IMR-90 (cell line): ENCODE results near the gene NDEL1. TPM values are rescaled to one million over a fixed set of nuclear protein-coding genes. Genes with fewer than 3 reads are reported as not detected.
"Not testable (repeated sequence)": the region's sequence is repeated elsewhere in the genome, so short reads cannot be mapped to it uniquely, and the experiment has no call there.

ENCODE experiments used
- ATAC-seq: fragments of 200-7000 bp; cut with Tn5 transposase; 2 replicates; pipeline ENCODE4 v1.9.1; 2020; ENCODE audit warnings: low read depth, mild to moderate bottlenecking, moderate library complexity
- BruUV-seq: library from RNA; stranded (reverse); fragments of 400-500 nt; replicated peaks from 2 replicates; lab custom pipeline; 2021; lab: Mats Ljungman, UMichigan
- CTCF ChIA-PET: fragments of 300-600 bp; formaldehyde crosslinking; extraction: SDS; loops from one replicate; lab custom pipeline; 2021; ENCODE audit warnings: antibody characterized with exemption; lab: Yijun Ruan, JAX
- POLR2A ChIA-PET: fragments of 300-600 bp; sonication (Branson Sonifier 250); formaldehyde crosslinking; loops from one replicate; lab custom pipeline; 2022; ENCODE audit warnings: antibody characterized with exemption; ENCODE audit not compliant: unreplicated experiment; lab: Charles Lee
- DNase-seq: peaks from one replicate; pipeline ENCODE4 v3.0.0; 2013
- H2AFZ ChIP-seq: replicated peaks from 2 replicates; pipeline ENCODE3; 2013; ENCODE audit warnings: low read length, mild to moderate bottlenecking; ENCODE audit not compliant: poor library complexity
- H2AK5ac ChIP-seq: 2 replicates; pipeline ENCODE4 v1.6.1; 2013; ENCODE audit warnings: low read depth, low read length, inconsistent platforms
- H2AK9ac ChIP-seq: replicated peaks from 2 replicates; pipeline ENCODE3; 2013; ENCODE audit warnings: mild to moderate bottlenecking, low read depth, low read length, moderate library complexity; ENCODE audit not compliant: poor library complexity
- H2BK120ac ChIP-seq: 2 replicates; pipeline ENCODE4 v1.6.1; 2013; ENCODE audit warnings: low read depth, low read length, inconsistent platforms
- H2BK15ac ChIP-seq: 3 replicates; pipeline ENCODE4 v1.6.1; 2013; ENCODE audit warnings: low read depth, low read length, inconsistent platforms
- H2BK20ac ChIP-seq: 2 replicates; pipeline ENCODE4 v1.6.1; 2013; ENCODE audit warnings: low read depth, mild to moderate bottlenecking, inconsistent platforms, low read length, moderate library complexity
- H2BK5ac ChIP-seq: 2 replicates; pipeline ENCODE4 v1.6.1; 2013; ENCODE audit warnings: mild to moderate bottlenecking, low read depth, low read length, inconsistent platforms; ENCODE audit not compliant: poor library complexity, severe bottlenecking
- H3K14ac ChIP-seq: replicated peaks from 2 replicates; pipeline ENCODE4 v1.6.1; 2013; ENCODE audit warnings: low read depth, low read length, inconsistent platforms
- H3K18ac ChIP-seq: 2 replicates; pipeline ENCODE4 v1.6.1; 2013; ENCODE audit warnings: low read depth, low read length, control low read depth
- H3K23ac ChIP-seq: 2 replicates; pipeline ENCODE4 v1.6.1; 2013; ENCODE audit warnings: low read depth, low read length, inconsistent platforms
- H3K27ac ChIP-seq: 2 replicates; pipeline ENCODE4 v1.5.1; 2013; ENCODE audit warnings: mild to moderate bottlenecking, control low read depth, low read length; ENCODE audit not compliant: insufficient read depth
- H3K27me3 ChIP-seq: 2 replicates; pipeline ENCODE4 v1.6.1; 2013; ENCODE audit warnings: low read length; ENCODE audit not compliant: control insufficient read depth, insufficient read depth
- H3K36me3 ChIP-seq: 2 replicates; pipeline ENCODE4 v1.6.1; 2013; ENCODE audit warnings: low read length, mixed read lengths; ENCODE audit not compliant: control insufficient read depth, insufficient read depth
- H3K4ac ChIP-seq: 2 replicates; pipeline ENCODE4 v1.6.1; 2013; ENCODE audit warnings: low read depth, low read length, inconsistent platforms
- H3K4me1 ChIP-seq: 2 replicates; pipeline ENCODE4 v1.6.1; 2013; ENCODE audit warnings: low read length, mixed read lengths; ENCODE audit not compliant: control insufficient read depth, insufficient read depth
- H3K4me2 ChIP-seq: 2 replicates; pipeline ENCODE4 v1.6.1; 2013; ENCODE audit warnings: low read depth, mild to moderate bottlenecking, control low read depth, low read length, moderate library complexity
- H3K4me3 ChIP-seq: 2 replicates; pipeline ENCODE4 v1.5.1; 2013; ENCODE audit warnings: low read depth, mild to moderate bottlenecking, control low read depth, low read length, moderate library complexity; ENCODE audit not compliant: insufficient read depth
- H3K56ac ChIP-seq: 2 replicates; pipeline ENCODE4 v1.6.1; 2013; ENCODE audit warnings: low read length, inconsistent platforms; ENCODE audit not compliant: insufficient read depth; ENCODE audit errors: extremely low read depth
- H3K79me1 ChIP-seq, 2 experiments: 2 replicates each; pipeline ENCODE4 v1.6.1; 2013; ENCODE audit warnings: low read length in 2 of 2, inconsistent platforms in 1 of 2, low read depth in 1 of 2
- H3K9ac ChIP-seq: 2 replicates; pipeline ENCODE4 v1.6.1; 2013; ENCODE audit warnings: low read depth, low read length, control low read depth
- H3K9me1 ChIP-seq: 2 replicates; pipeline ENCODE4 v1.6.1; 2013; ENCODE audit warnings: low read length, inconsistent platforms; ENCODE audit not compliant: insufficient read depth
- H3K9me3 ChIP-seq: 2 replicates; pipeline ENCODE4 v1.6.1; 2013; ENCODE audit warnings: low read length; ENCODE audit not compliant: control insufficient read depth, insufficient read depth
- H4K20me1 ChIP-seq: 2 replicates; pipeline ENCODE4 v1.6.1; 2013; ENCODE audit warnings: low read length, inconsistent platforms; ENCODE audit not compliant: insufficient read depth
- H4K5ac ChIP-seq: 2 replicates; pipeline ENCODE4 v1.6.1; 2013; ENCODE audit warnings: mild to moderate bottlenecking, low read depth, low read length, control low read depth
- H4K8ac ChIP-seq, 2 experiments: 2 replicates each; pipeline ENCODE4 v1.6.1; 2013; ENCODE audit warnings: low read depth in 2 of 2, low read length in 2 of 2, control low read depth in 1 of 2, inconsistent platforms in 1 of 2
- H4K91ac ChIP-seq: 2 replicates; pipeline ENCODE4 v1.6.1; 2013; ENCODE audit warnings: low read depth, low read length, inconsistent platforms; ENCODE audit not compliant: insufficient read depth
- BHLHE40 ChIP-seq: fragments of 150-350 bp; IDR thresholded peaks from 2 replicates; pipeline ENCODE4 v1.6.1; 2016; ENCODE audit warnings: mild to moderate bottlenecking, low read depth, low read length
- WGBS, 2 experiments: methylation state at CpG; one replicate each; pipeline versions ENCODE4 v1.1.5 to v1.1.7; 2013; ENCODE audit warnings: missing lambda C conversion rate in 2 of 2; ENCODE audit not compliant: insufficient read length in 1 of 2; ENCODE audit errors: extremely low coverage in 2 of 2; 5-methylcytosine and 5-hydroxymethylcytosine counted together
- dilution Hi-C: fragments of 300-500 bp; cut with HindIII; formaldehyde crosslinking; loops from one replicate; pipeline ENCODE4 v1.14.3; 2018; ENCODE audit warnings: low sequenced_read_pairs; ENCODE audit not compliant: unreplicated experiment
- in situ Hi-C: fragments of 300-500 bp; cut with MboI; formaldehyde crosslinking; loops from 3 replicates; pipeline ENCODE4 v1.14.3; 2019; ENCODE audit warnings: low sequenced_read_pairs, inconsistent platforms, mixed read lengths
- intact Hi-C: fragments of 100-400 bp; cut with micrococcal nuclease; formaldehyde crosslinking; loops from 2 replicates; pipeline ENCODE4 v1.10.0; 2022
- polyA plus RNA-seq, 3 experiments: library from polyadenylated mRNA; depleted of rRNA; stranded (reverse); fragments of >200 nt; gene quantifications; 2 replicates each; pipeline ENCODE4 v1.2.3, GENCODE V29; 2012; ENCODE audit warnings: low replicate concordance in 1 of 3
- total RNA-seq: library from RNA; depleted of rRNA; stranded (reverse); fragments of >200 nt; gene quantifications from 2 replicates; pipeline ENCODE4 v1.2.3, GENCODE V29; 2012

The NDEL1 gene
- total and polyA plus RNA-seq, 2 of the 4 experiments (the other 2 are of a cell fraction): 28.9 to 95.6 TPM

DNA sequence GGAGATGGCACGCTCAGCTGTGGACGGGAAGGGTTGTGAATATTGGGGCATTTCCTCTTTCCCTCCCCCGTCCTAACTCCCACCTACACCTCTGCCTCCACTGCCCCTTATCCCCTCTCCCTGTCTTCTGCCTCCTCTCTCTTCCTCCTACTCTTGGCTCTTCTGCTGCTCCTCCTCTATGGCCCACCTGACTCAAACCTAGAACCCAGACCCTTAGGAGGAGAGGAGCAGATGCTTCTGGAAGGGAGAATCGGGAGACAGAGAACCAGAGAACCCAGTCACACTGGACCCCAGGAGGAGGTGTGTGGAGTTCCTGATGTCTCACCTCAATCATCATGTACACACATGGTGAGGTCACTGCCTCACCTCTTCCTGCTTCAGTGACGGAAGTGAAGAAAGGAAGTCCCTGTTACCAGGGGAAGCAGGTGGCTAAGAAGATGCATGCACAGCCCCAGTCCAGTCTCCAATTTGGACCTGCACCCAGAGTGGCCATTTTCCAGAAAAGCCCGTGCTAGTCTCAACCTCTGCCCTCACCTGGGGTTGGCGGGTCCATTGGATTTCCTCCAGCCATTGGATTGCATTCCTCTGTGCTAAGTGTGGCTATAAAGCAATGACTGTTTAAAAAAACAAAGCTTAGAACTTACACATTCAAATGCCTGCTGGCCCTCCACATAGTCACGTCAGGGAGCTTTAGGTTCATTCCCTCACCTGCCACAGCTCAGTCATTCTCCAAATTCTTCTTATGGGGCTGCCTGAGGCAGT lies 42.0 kb upstream of the NDEL1 start (continued):
- no peak for TF ChIP-seq BHLHE40

DNA sequence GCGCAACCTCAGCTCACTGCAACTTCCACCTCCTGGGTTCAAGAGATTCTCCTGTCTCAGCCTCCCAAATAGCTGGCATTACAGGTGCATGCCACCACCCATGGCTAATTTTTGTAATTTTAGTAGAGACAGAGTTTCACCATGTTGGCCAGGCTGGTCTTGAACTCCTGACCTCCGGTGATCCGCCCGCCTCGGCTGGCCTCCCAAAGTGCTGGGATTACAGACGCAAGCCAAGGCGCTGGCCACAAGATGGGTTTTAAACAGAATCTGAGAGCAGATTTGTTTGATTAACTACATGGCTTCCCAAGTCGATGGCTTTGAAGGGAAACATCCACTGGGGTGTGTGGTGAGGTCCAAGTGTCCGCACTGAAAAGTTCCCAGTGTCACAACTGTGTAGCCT lies 41.2 kb upstream of the NDEL1 start:
- H3K79me1 ChIP-seq, H3K36me3 ChIP-seq, H2AFZ ChIP-seq, H4K91ac ChIP-seq, POLR2A ChIA-PET, intact Hi-C loops, ATAC-seq, H3K4me2 ChIP-seq, H2AK5ac ChIP-seq, H3K23ac ChIP-seq, BruUV-seq, H2BK15ac ChIP-seq, in situ Hi-C loops, H3K4me1 ChIP-seq, H3K27ac ChIP-seq, DNase-seq, H3K14ac ChIP-seq, H3K4me3 ChIP-seq, H2AK9ac ChIP-seq, H2BK5ac ChIP-seq, dilution Hi-C loops, H4K20me1 ChIP-seq, H2BK20ac ChIP-seq, H3K9me3 ChIP-seq, H2BK120ac ChIP-seq, H3K18ac ChIP-seq, H3K4ac ChIP-seq, H3K56ac ChIP-seq, H4K5ac ChIP-seq, H3K9me1 ChIP-seq, H3K9ac ChIP-seq, H4K8ac ChIP-seq: not testable (repeated sequence)
- WGBS, 2 experiments: 81% methylated on average over 6 of the region's 9 CpGs; no CpG with 5 or more reads in 1 of the 2 experiments
- CTCF ChIA-PET: interaction anchor here (0.5 to 0.7 kb wide), 2 partner anchors 215 to 265 kb away, joined by 3 read pairs; no protein-coding TSS in a partner anchor
- H3K27me3 ChIP-seq: peaks cover 28% of the 10 kb centered on the region
